Measurements from ENCODE around the gene TMPRSS7.

Gene TMPRSS7

GRCh38 chr3:112101916-112102315 is 67.4 kb downstream of the TMPRSS7 start:
- peak; percentile 87 for DNase-seq

DNA sequence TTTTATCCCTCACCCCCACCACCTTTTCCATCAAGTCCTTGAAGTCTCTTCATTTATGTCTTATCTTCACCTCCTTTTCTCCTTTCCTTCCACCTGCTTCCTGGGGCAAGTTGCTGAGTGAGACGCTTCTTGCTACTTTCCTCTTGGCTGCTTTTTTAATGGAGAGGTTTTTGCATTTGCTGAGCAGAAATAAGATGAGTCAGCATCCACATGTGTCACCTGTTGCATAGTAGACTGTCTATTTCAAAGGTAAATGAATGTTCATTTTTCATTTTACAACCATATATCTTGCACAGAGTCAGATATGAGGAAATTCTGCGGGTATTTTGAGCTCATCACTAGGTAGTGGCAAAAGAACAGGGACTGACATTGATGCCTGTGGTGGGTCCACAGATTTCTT is 70.2 kb downstream of the TMPRSS7 start:
- DNase-seq: no peak

- DNase-seq: no peak
Observed at GRCh38 chr3:112109322-112109721, 74.8 kb downstream of the TMPRSS7 start.

- DNase-seq: peak; percentile 55
Observed at GRCh38 chr3:112111785-112112402, 77.4 kb downstream of the TMPRSS7 start.

- DNase-seq: no peak
Observed at GRCh38 chr3:112114576-112115160, 80.1 kb downstream of the TMPRSS7 start.

GRCh38 chr3:112115161-112115739 is 80.7 kb downstream of the TMPRSS7 start:
- no peak for DNase-seq

DNA sequence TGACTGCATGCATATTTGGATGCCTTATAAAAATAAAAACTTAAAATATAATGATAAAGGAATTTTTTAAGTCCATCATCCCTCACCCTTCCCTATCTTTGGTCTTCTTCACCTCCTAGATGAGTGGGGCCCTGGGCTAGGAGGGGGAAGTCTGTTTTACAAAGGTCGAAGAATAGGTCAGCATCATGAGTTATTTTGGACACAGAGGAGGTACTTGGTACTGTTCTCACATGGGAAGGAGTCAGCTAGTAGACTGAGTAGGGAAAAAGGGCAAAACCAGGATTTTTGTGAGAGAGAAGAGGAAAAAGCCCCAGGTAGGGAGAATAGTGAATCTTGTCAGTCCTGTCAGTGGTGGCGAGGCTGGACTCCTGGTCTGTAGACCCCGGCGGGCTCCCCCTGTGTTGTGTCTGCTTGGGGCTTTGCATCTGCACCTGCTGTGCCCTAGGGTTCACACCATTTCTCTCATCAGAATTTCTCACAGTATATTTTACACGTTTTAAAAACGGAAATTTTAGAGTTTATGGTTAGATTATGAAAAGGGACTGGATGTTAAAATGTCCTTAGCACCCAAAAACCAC is 81.4 kb downstream of the TMPRSS7 start:
- no peak for DNase-seq

DNA sequence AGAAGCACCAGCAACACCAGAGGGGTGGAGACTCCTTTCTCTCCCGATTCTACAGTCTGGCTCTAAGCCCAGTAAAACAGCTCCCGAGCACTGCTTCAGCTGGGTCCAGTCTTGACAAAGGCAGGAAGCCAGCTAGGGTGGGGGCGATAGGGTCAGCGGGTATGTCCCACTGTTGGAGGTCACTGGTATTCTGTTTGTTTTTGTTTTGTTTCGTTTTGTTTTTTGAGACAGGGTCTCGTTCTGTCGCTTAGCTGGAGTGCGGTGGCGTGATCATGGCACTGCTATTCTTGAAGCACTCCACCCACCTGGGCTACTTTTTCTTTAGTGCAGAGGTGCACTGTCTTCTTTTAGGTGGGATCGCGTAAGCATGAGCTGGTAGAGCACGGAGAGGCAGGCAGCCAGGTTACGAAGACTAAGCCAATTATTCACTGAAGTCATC is 82.2 kb downstream of the TMPRSS7 start:
- no peak for DNase-seq

- no peak for DNase-seq
Observed at GRCh38 chr3:112117415-112117814, 82.9 kb downstream of the TMPRSS7 start.

- DNase-seq: no peak
Observed at GRCh38 chr3:112117841-112118571, 83.5 kb downstream of the TMPRSS7 start.

GRCh38 chr3:112119962-112120836 is 85.7 kb downstream of the TMPRSS7 start:
- no peak for DNase-seq

GRCh38 chr3:112121577-112122547 is 87.3 kb downstream of the TMPRSS7 start:
- DNase-seq: no peak

GRCh38 chr3:112122870-112123269 is 88.3 kb downstream of the TMPRSS7 start:
- DNase-seq: no peak

DNA sequence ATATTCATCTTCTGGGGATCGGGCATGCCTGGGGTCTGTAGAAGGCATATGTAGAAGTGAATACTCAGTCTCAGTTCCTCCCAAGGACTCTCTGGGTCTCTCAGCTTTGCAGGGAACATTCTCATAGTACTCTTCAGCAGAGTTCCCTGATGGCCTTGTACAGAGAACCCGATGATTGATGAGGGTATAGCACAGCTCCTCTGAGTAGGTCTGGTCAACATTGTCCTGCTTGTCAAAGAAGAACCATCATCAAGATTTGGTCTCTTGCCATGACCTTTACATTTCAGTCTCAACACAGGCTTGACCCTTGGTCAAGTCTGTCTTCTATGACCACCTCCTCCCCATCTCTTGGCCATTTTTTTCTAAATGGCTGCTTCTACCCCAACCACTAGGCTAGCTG is 89.0 kb downstream of the TMPRSS7 start:
- no peak for DNase-seq

DNA sequence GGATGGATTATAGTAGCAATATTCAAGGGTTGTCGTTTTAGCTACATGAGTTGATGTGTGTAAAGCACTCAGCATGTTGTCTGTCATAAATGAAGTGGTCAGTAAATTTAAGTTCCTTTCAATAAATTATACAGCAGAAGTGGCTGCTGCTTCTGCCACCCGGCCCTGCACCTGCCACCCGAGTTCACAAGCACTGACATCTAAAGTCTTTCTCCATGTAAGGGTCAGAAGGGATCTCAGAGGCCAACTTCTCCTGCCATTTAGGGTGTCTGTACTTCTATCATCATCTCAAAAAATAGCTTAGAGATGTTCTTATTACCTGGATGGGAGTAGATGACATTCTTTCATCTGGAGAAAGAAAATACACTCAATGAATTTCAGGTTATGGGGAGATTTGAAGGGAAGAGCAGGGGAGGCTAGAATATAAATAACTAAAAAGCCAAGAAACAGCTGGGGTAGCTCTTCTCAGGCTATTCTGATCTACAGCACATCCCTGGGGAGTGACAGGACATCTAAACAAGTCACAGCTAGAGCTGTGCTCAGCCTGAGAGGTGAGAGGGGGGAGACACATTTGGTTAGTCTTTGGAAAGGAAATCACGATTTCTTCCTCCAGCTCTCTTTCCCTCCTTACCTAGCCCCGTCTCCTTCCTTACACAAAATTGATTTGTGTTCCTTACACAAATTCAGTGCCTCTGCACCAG is 90.5 kb downstream of the TMPRSS7 start:
- DNase-seq: no peak

DNA sequence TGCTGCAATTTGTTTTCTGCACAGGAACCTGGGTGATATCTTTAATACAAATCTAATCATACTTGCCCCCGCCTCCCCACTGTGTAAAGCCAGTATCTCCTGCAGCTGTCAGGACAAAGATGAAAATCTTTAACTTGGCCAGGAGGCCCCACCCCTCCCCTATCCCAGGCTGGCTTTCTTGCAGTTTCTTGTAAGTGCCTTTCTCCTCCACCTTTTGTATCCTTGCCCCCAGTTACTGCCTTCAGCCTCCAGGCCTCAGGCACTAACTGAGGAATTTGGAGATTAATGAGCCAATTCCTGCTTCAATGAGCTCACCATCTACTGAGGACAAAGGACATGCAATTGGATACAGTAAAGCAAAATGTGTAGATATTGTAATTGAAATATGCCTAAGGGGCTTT is 92.0 kb downstream of the TMPRSS7 start:
- DNase-seq: peak; percentile 16

DNA sequence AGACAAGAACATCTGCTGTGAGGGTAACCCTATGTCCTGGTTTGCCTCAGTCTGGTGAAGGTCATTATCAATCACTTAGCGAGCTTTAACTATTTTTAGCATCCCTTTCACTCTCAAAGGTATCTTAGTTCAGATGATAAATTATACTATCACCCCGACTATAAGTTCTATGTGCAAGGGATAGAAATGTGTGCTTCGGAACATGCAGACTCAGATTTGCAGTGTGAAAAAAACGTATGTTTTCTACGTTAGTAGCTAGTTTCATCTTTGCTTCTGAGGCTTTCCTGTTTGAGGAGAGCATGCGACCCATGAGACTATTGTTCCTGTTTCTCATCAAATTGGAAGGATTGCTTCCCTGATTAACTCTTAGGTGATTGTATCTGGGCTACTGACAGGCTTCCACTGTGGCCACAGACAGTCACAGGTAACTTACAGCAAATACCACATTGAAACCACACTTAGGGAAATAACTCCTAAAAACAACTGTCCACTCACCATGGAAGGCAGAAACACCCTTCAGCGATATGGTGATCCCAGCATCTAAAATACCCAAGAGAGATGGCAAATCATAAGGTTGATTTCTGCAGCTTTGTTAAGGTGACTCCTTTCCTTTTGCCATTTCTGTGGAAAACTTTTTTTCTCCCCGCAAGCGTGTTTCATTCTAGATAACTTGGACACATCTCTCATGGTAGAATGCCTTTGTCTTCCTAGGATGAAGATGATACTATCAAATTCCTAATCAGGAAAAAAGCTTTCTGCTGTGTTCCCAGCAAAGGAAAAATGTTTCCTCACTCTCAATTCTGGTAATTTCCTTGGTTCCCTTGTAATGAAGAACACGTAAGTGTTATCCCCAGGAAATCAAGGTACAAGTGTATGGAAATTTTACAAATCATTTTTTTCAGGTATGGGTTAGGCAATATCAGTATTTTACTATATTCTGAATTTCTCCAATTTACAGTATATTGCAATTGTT is 93.3 kb downstream of the TMPRSS7 start:
- DNase-seq: no peak

GRCh38 chr3:112128843-112129727 is 94.5 kb downstream of the TMPRSS7 start:
- DNase-seq: peak; percentile 28

Data from fibroblast of skin of scalp (primary cell).